Loucy (cell line): ENCODE data around the gene TGFBI.

Experiments
- CTCF ChIP-seq: fragments of 200-600 bp; sonication (generic); conservative IDR thresholded peaks from 2 replicates; pipeline ENCODE4 v1.5.1; 2014; ENCODE audit warnings: mild to moderate bottlenecking, antibody characterized with exemption, low read length
- EZH2phosphoT487 ChIP-seq: fragments of 200-600 bp; IDR thresholded peaks from 2 replicates; pipeline ENCODE4 v1.6.1; 2018; ENCODE audit warnings: antibody characterized with exemption, mild to moderate bottlenecking, moderate library complexity, borderline replicate concordance

GRCh38 chr5:136053336-136054141, 24.8 kb downstream of the TGFBI start:
- TF ChIP-seq CTCF = no peak
- no peak for TF ChIP-seq EZH2phosphoT487
